HG02981 (cell line): Measurements from ENCODE around the gene GNB1L.

Experiments
- ATAC-seq: cut with Tn5 transposase; IDR thresholded peaks from one replicate; pipeline ENCODE4 v1.9.1; 2021; ENCODE audit warnings: mild to moderate bottlenecking, moderate library complexity; ENCODE audit not compliant: unreplicated experiment

The GNB1L gene

GRCh38 chr22:19740586-19740985, 114.1 kb downstream of the GNB1L start:
- ATAC-seq: no peak

- ATAC-seq: no peak
Measured at GRCh38 chr22:19739911-19740449, 114.7 kb downstream of the GNB1L start.

- ATAC-seq: no peak
Measured at GRCh38 chr22:19739448-19739895, 115.2 kb downstream of the GNB1L start.

- no peak for ATAC-seq
Measured at GRCh38 chr22:19738664-19739447, 115.8 kb downstream of the GNB1L start.

- ATAC-seq: no peak
Measured at GRCh38 chr22:19737846-19738663, 116.6 kb downstream of the GNB1L start.

- ATAC-seq: no peak
Measured at GRCh38 chr22:19735665-19736510, 118.8 kb downstream of the GNB1L start.

GRCh38 chr22:19734837-19735382, 119.8 kb downstream of the GNB1L start:
- ATAC-seq: no peak

GRCh38 chr22:19734163-19734562, 120.5 kb downstream of the GNB1L start:
- ATAC-seq: no peak

- ATAC-seq: no peak
Measured at GRCh38 chr22:19733755-19734154, 120.9 kb downstream of the GNB1L start.
